ENCODE measurements around the gene OTUB2.

The OTUB2 gene

DNA sequence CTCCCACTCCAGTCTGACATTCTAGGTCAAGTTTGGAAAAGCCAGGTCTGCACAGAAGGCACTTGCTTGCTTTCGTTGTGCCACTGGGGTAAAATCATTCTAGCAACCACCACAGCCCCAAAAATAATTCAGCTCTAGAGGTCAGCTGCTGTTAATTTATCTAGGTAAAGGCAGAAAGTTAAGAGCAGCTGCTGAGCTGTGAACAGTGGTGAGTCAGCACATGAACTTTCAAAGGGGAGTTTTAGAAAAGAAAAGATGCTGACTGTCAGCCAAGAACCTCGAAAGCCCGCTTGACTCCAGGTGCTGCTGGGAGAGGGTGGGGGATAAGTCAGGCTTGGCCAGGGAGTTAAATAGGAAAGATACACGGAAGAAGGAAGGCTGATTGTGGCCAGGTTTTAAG is 16.4 kb upstream of the OTUB2 start:
- H3K27ac ChIP-seq (ENCODE audit: low read depth, low read length): no peak overlapping the region
- no peaks in the 10 kb centered on the region for H3K4me1 ChIP-seq (ENCODE audit: insufficient read depth, low read length)
- no peak overlapping the region for H3K9ac ChIP-seq (ENCODE audit: low read depth, low read length)
- no peaks in the 10 kb centered on the region for H3K9me3 ChIP-seq (ENCODE audit: insufficient read depth, low read depth, low read length)
- H3K27me3 ChIP-seq (ENCODE audit: insufficient read depth, low read length): no peaks in the 10 kb centered on the region
- WGBS: 56% methylated on average over 4 of the region's 4 CpGs
- no peak overlapping the region for H3K4me3 ChIP-seq (ENCODE audit: low read length)
- H3K36me3 ChIP-seq (ENCODE audit: insufficient read depth, low read length): no peaks in the 10 kb centered on the region

DNA sequence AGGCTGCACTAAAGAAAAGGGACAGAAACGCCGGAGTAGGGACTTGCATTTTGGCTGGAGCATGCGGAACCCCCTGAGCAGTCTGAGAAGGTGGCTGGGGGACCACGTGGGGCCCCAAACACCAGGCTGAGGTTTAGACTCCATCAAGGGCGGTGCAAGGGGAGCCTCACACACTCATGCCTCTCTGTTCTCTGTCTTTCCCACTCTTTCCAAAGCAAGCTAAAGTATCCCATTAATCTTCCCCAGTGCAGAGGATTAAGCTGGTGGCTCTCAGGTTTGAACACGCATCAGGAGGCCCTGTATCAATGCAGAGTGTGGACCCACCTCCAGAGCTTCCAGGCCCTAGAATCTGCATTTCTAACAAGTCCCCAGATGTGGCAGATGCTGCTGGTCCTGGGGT is 15.5 kb upstream of the OTUB2 start:
- Histone ChIP-seq H3K4me1 (ENCODE audit: insufficient read depth, low read length) (no peaks in the 10 kb centered on the region), H3K36me3 (ENCODE audit: insufficient read depth, low read length) (no peaks in the 10 kb centered on the region), H3K4me3 (ENCODE audit: low read length) (no peak overlapping the region), H3K27ac (ENCODE audit: low read depth, low read length) (no peak overlapping the region), H3K27me3 (ENCODE audit: insufficient read depth, low read length) (no peaks in the 10 kb centered on the region), H3K9me3 (ENCODE audit: insufficient read depth, low read depth, low read length) (no peaks in the 10 kb centered on the region), H3K9ac (ENCODE audit: low read depth, low read length) (no peak overlapping the region)
- WGBS: 92% methylated on average over 6 of the region's 6 CpGs

DNA sequence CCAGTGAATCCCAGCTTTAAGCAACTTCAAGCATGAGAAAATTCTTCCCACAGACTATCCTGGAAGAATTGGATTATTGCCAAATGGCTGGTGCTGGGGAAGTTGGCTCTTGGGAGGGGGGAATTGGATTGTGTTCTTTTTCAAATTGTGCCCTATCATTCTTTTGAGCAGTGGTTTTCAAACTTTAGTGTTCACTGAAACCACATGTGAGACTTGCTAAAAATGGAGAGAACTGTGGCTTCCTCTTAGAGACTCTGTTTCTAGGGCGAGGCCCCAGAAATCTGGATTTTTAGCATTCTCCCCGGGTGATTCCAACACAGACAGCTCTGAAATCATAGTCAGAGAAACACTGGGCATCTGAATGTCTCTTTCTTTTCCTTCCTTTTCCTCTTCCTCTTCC is 14.3 kb upstream of the OTUB2 start:
- Histone ChIP-seq H3K4me1 (ENCODE audit: insufficient read depth, low read length) (no peaks in the 10 kb centered on the region), H3K4me3 (ENCODE audit: low read length) (no peak overlapping the region), H3K9me3 (ENCODE audit: insufficient read depth, low read depth, low read length) (no peaks in the 10 kb centered on the region), H3K27ac (ENCODE audit: low read depth, low read length) (no peak overlapping the region), H3K27me3 (ENCODE audit: insufficient read depth, low read length) (no peaks in the 10 kb centered on the region), H3K9ac (ENCODE audit: low read depth, low read length) (no peak overlapping the region), H3K36me3 (ENCODE audit: insufficient read depth, low read length) (no peaks in the 10 kb centered on the region)
- 82% methylated on average over 2 of the region's 2 CpGs for WGBS

DNA sequence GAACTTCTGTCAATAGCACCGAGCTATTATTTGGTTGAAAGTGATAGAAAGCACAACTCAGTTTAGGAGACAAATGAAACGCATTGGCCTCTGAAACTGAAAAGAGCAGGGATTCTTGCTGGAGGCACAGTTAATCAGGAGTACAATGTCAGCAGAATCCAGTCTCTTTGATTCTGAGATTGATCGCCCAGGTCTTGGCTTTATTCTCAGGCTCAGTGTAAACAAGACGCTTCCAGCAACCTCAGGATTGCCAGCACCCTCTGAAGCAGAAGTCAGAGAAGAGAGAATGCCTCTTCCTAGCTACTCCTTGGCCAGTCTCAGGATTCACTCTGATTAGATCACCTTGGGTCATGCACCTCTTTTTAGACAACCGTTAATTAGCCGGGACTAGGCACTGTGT is 11.8 kb upstream of the OTUB2 start:
- no peak overlapping the region for H3K9ac ChIP-seq (ENCODE audit: low read depth, low read length)
- 91% methylated on average over 6 of the region's 6 CpGs for WGBS
- H3K4me1 ChIP-seq (ENCODE audit: insufficient read depth, low read length): no peaks in the 10 kb centered on the region
- H3K36me3 ChIP-seq (ENCODE audit: insufficient read depth, low read length): no peaks in the 10 kb centered on the region
- H3K9me3 ChIP-seq (ENCODE audit: insufficient read depth, low read depth, low read length): no peaks in the 10 kb centered on the region
- no peak overlapping the region for H3K4me3 ChIP-seq (ENCODE audit: low read length)
- no peak overlapping the region for H3K27ac ChIP-seq (ENCODE audit: low read depth, low read length)
- H3K27me3 ChIP-seq (ENCODE audit: insufficient read depth, low read length): no peaks in the 10 kb centered on the region

DNA sequence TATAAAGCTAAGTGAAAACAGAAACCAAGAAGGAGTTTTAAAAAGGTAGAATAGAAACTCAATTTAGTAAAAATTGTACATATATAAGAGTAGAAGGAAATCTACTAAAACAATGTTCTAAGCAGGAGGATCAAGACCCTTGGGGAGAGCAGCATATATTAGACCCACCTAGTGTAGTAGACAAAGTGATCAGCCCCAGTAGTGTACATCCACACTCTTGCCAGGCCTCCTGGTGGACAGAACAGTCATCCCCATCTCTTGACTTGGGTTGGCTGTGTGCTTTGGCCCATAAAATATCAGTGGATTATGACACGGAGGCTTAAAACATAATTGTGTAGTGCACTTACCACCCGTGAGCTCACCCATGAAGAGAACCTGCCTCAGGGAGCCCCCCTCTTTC is 10.9 kb upstream of the OTUB2 start:
- Histone ChIP-seq H3K4me3 (ENCODE audit: low read length) (no peak overlapping the region), H3K27ac (ENCODE audit: low read depth, low read length) (no peak overlapping the region), H3K4me1 (ENCODE audit: insufficient read depth, low read length) (no peaks in the 10 kb centered on the region), H3K9ac (ENCODE audit: low read depth, low read length) (no peak overlapping the region), H3K9me3 (ENCODE audit: insufficient read depth, low read depth, low read length) (no peaks in the 10 kb centered on the region), H3K36me3 (ENCODE audit: insufficient read depth, low read length) (no peaks in the 10 kb centered on the region), H3K27me3 (ENCODE audit: insufficient read depth, low read length) (no peaks in the 10 kb centered on the region)
- WGBS: 94% methylated on average over 2 of the region's 2 CpGs

DNA sequence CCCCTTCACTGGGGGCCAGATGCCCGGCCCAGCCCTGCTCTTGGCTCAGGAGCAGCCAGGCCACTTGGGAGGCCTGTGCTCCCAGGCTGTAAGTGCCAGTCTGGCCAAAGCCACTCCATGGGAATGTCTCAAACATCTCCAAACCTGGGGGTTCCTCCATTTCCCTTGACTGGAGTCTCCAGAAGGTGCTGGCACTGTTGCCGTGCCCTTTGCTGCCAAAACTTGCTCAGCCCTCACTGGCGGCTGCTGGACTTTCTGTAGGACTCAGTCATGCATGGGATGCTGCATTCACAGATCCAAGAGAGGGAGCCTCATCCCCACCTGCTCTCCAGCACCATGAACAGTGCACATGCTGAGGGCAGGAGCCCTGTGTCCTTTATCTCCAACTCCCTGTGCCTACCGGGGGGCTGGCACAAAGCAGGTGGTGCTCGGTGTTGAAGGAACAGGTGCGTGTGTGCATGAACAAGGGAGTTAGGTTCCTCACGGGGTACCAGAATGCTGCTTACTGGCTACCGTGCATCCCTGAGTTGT is 9.6 kb upstream of the OTUB2 start:
- H3K27ac ChIP-seq (ENCODE audit: low read depth, low read length): no peak overlapping the region
- peaks cover 1% of the 10 kb centered on the region; the same call in 1 of the 2 replicates for H3K4me1 ChIP-seq (ENCODE audit: insufficient read depth, low read length)
- no peaks in the 10 kb centered on the region for H3K27me3 ChIP-seq (ENCODE audit: insufficient read depth, low read length)
- H3K4me3 ChIP-seq (ENCODE audit: low read length): no peak overlapping the region
- no peak overlapping the region for H3K9ac ChIP-seq (ENCODE audit: low read depth, low read length)
- no peaks in the 10 kb centered on the region for H3K9me3 ChIP-seq (ENCODE audit: insufficient read depth, low read depth, low read length)
- H3K36me3 ChIP-seq (ENCODE audit: insufficient read depth, low read length): no peaks in the 10 kb centered on the region
- 93% methylated on average over 8 of the region's 8 CpGs for WGBS

DNA sequence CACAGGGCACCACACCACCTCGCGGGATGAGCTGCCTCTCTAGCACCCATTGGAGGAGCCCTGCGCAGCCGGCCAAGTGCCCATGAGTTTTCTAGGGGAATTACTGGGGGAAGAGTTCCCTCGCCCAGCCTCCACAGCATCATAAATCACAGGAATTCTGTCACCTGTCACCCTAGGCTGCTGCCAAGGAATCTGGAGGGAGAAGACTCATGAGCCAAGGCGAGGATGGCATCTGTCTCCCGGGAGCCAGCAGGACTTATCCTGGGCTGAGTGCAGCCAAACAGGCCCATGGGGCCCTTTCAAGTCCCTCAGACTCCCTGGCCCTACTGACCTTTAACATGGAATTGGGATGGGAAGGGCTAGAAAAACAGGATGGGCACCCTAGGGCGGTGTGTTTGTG is 7.8 kb upstream of the OTUB2 start:
- no peak overlapping the region for H3K4me3 ChIP-seq (ENCODE audit: low read length)
- H3K36me3 ChIP-seq (ENCODE audit: insufficient read depth, low read length): no peaks in the 10 kb centered on the region
- H3K27ac ChIP-seq (ENCODE audit: low read depth, low read length): no peak overlapping the region
- H3K9me3 ChIP-seq (ENCODE audit: insufficient read depth, low read depth, low read length): no peaks in the 10 kb centered on the region
- WGBS: 89% methylated on average over 8 of the region's 8 CpGs
- H3K9ac ChIP-seq (ENCODE audit: low read depth, low read length): no peak overlapping the region
- no peaks in the 10 kb centered on the region for H3K27me3 ChIP-seq (ENCODE audit: insufficient read depth, low read length)
- H3K4me1 ChIP-seq (ENCODE audit: insufficient read depth, low read length): peaks cover 19% of the 10 kb centered on the region

DNA sequence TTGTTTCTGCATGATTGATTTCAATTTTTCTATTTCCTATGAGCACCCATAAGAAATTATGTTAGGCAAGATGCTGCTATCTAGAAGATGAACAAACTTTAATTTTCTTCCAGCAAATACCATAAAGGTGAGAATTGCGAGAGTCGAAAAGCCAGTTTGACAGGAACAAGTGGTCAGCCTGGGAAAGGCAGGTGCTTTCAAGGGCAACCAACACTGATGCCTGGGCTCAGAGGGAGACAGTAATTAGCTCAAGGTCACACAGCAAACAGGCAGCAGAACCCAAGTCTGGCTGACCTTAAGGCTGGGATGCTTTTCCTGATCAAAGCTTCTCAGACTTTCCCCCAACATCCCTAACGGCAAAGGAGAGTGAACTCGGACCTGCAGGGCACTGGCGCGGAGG is 6.8 kb upstream of the OTUB2 start:
- Histone ChIP-seq H3K27ac (ENCODE audit: low read depth, low read length) (no peak overlapping the region), H3K9ac (ENCODE audit: low read depth, low read length) (no peak overlapping the region), H3K4me1 (ENCODE audit: insufficient read depth, low read length) (peaks cover 19% of the 10 kb centered on the region), H3K4me3 (ENCODE audit: low read length) (no peak overlapping the region), H3K27me3 (ENCODE audit: insufficient read depth, low read length) (no peaks in the 10 kb centered on the region), H3K36me3 (ENCODE audit: insufficient read depth, low read length) (no peaks in the 10 kb centered on the region), H3K9me3 (ENCODE audit: insufficient read depth, low read depth, low read length) (no peaks in the 10 kb centered on the region)
- 95% methylated on average over 5 of the region's 6 CpGs for WGBS

DNA sequence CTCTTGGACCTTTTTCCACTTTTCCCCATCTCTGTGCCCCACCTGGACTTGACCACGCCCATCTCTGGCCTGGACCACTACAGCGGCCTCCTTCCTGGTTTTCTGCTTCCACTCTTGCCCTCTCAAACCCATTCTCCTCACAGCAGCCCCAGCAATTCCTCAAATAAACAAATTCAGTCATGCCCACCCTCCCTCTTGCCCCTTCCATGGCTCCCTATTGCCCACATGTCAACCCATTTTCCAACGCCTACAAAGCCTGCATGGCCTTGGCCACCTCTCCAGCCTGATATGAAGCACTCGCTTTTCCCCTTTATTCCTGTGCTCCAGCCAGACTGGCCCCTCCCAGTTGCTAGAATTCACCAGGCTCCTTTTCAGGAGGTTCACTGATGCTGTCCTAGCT is 5.9 kb upstream of the OTUB2 start:
- Histone ChIP-seq H3K4me1 (ENCODE audit: insufficient read depth, low read length) (peaks cover 19% of the 10 kb centered on the region), H3K36me3 (ENCODE audit: insufficient read depth, low read length) (no peaks in the 10 kb centered on the region), H3K27me3 (ENCODE audit: insufficient read depth, low read length) (no peaks in the 10 kb centered on the region), H3K4me3 (ENCODE audit: low read length) (no peak overlapping the region), H3K9ac (ENCODE audit: low read depth, low read length) (no peak overlapping the region), H3K9me3 (ENCODE audit: insufficient read depth, low read depth, low read length) (no peaks in the 10 kb centered on the region), H3K27ac (ENCODE audit: low read depth, low read length) (no peak overlapping the region)
- WGBS: 91% methylated on average over 4 of the region's 4 CpGs

DNA sequence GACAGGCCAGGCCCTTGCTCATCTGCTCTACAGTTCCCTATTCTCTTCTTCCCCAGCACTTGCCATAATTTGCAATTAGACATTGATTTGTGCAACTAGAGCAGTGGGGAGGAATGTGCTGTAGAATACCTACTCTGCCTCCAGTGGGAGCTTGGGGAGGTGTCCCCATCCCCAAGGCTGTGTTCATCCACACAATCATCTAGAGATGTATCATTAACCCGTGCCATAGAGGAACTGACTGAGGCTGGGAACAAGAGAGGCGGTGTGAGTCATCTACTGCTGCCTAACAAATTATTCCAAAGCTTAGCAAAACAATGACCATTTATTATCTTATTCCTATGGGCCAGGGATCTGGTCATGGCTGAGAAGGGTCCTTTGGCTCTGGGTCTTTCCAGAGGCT is 5.1 kb upstream of the OTUB2 start:
- Histone ChIP-seq H3K9me3 (ENCODE audit: insufficient read depth, low read depth, low read length) (no peaks in the 10 kb centered on the region), H3K4me1 (ENCODE audit: insufficient read depth, low read length) (peaks cover 19% of the 10 kb centered on the region), H3K27me3 (ENCODE audit: insufficient read depth, low read length) (no peaks in the 10 kb centered on the region), H3K36me3 (ENCODE audit: insufficient read depth, low read length) (no peaks in the 10 kb centered on the region), H3K27ac (ENCODE audit: low read depth, low read length) (no peak overlapping the region), H3K4me3 (ENCODE audit: low read length) (no peak overlapping the region), H3K9ac (ENCODE audit: low read depth, low read length) (no peak overlapping the region)
- 75% methylated on average over 2 of the region's 2 CpGs for WGBS

DNA sequence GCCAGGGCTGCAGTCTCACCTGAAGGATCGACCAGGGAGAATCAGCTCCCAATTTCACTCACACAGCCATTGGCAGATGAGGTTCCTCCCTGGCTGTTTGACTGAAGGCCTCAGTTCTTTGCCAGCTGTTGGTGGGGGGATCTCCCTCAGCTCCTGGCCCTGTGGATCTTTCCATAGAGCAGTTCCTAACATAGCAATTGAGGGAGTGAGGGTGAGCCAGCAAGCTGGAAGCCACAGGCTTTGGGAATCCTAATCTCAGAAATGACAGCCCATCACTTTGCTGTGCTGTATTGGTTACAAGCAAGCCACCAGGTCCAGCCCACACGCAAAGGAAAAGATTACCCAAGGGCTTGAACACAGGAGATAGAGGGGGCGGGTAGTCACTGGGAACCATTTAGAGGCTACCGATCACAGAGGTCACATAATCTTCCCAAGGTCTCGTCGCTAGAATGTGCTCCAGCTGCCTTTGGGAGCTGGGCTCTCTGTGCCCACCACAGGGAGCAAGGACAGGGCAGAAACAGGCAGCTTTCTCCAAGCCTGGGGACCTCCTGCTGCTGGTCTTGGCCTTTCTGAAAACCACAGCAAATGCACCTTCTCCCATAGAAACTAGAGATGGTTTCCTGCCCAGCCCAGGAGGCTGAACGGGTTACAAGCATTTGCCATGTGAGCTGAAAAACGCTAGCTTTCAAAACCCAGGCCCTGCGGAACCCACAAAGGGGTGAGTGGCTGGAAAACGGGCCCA is 4.6 kb upstream of the OTUB2 start:
- Histone ChIP-seq H3K4me1 (ENCODE audit: insufficient read depth, low read length) (peaks cover 19% of the 10 kb centered on the region), H3K9ac (ENCODE audit: low read depth, low read length) (no peak overlapping the region), H3K27me3 (ENCODE audit: insufficient read depth, low read length) (no peaks in the 10 kb centered on the region), H3K9me3 (ENCODE audit: insufficient read depth, low read depth, low read length) (no peaks in the 10 kb centered on the region), H3K4me3 (ENCODE audit: low read length) (no peak overlapping the region), H3K27ac (ENCODE audit: low read depth, low read length) (no peak overlapping the region), H3K36me3 (ENCODE audit: insufficient read depth, low read length) (no peaks in the 10 kb centered on the region)
- WGBS: 76% methylated on average over 10 of the region's 10 CpGs
